HEK293T (cell line): ENCODE results near the gene APRT.

Experiments
- ELF4 ChIP-seq: fragments of 450-650 bp; IDR thresholded peaks from 2 replicates; pipeline ENCODE4 v1.6.1; 2017; ENCODE audit warnings: antibody characterized with exemption
- SP1 ChIP-seq: fragments of 450-650 bp; IDR thresholded peaks from 2 replicates; pipeline ENCODE4 v1.6.1; 2017
- SUZ12 ChIP-seq: fragments of 450-650 bp; IDR thresholded peaks from 2 replicates; pipeline ENCODE4 v1.6.1; 2016; ENCODE audit warnings: mild to moderate bottlenecking
- ZNF384 ChIP-seq: fragments of 450-650 bp; IDR thresholded peaks from 2 replicates; pipeline ENCODE4 v1.6.1; 2016

DNA sequence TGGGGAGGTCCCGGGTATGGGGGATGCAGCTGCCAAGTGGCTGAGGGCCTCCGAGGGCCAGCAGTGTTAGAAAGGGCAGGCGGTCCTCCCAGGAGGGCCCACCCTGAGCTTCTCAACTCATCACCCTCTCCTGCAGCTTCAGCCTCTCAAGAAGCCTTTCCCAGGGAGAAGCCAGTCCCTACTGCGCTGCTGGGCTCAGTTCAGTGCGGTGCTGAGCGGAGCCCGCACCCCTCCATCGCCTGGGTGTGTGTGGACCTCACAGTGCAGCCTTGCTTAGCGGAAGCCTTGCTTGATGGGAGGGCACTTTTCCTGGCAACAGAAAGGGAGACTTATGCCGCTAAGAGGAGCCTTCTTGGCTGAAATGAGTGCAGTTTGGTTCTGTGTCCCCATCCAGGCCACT, 3.5 kb upstream of the APRT start:
- TF ChIP-seq ZNF384 = no peak
- TF ChIP-seq SP1 = no peak
- no peak for TF ChIP-seq ELF4
- TF ChIP-seq SUZ12 = no peak
